Natural killer cell (primary cell): ENCODE results near the gene FTCDNL1. TPM values are rescaled to one million over a fixed set of nuclear protein-coding genes. Genes with fewer than 3 reads are reported as not detected.

ENCODE experiments used
- ATAC-seq, 3 donors: fragments of 150-1000 bp in 2 of 3; fragments of 200-7000 bp in 1 of 3; cut with Tn5 transposase; 1 replicate in 1 of 3; 2 replicates in 2 of 3; pipeline ENCODE4 v1.10.0; 2021; ENCODE audit warnings: mild to moderate bottlenecking in 2 of 3, moderate library complexity in 2 of 3
- DNase-seq, 2 donors: peaks; one replicate each; pipeline versions ENCODE4 v3.0.0 to v3.0.0-alpha.2; 2013 to 2021; ENCODE audit warnings: mixed read lengths in 1 of 2
- H3K27ac ChIP-seq: one replicate; pipeline ENCODE4 v1.5.1; 2013; ENCODE audit warnings: mild to moderate bottlenecking, low read length
- H3K27me3 ChIP-seq: one replicate; pipeline ENCODE4 v1.6.1; 2013; ENCODE audit warnings: low read length; ENCODE audit not compliant: control insufficient read depth, insufficient read depth
- H3K36me3 ChIP-seq: one replicate; pipeline ENCODE4 v1.6.1; 2013; ENCODE audit warnings: low read length; ENCODE audit not compliant: control insufficient read depth, insufficient read depth
- H3K4me1 ChIP-seq: one replicate; pipeline ENCODE4 v1.6.1; 2013; ENCODE audit warnings: low read length; ENCODE audit not compliant: control insufficient read depth, insufficient read depth
- H3K4me3 ChIP-seq: one replicate; pipeline ENCODE4 v1.5.1; 2013; ENCODE audit warnings: low read length
- H3K9me3 ChIP-seq: one replicate; pipeline ENCODE4 v1.6.1; 2013; ENCODE audit warnings: low read length; ENCODE audit not compliant: control insufficient read depth, insufficient read depth
- H3K27ac Mint-ChIP-seq, 2 donors: one replicate each; pipeline ENCODE4 v1.8.0; 2022; ENCODE audit warnings: mild to moderate bottlenecking in 2 of 2, mixed read lengths in 2 of 2, moderate library complexity in 1 of 2
- H3K27me3 Mint-ChIP-seq, 2 donors: one replicate each; pipeline ENCODE4 v1.8.0; 2022; ENCODE audit warnings: low read depth in 2 of 2, mixed read lengths in 2 of 2
- H3K36me3 Mint-ChIP-seq: one replicate; pipeline ENCODE4 v1.8.0; 2022; ENCODE audit warnings: mixed read lengths
- H3K4me1 Mint-ChIP-seq, 2 donors: one replicate each; pipeline ENCODE4 v1.8.0; 2022; ENCODE audit warnings: mixed read lengths in 2 of 2
- H3K4me3 Mint-ChIP-seq: one replicate; pipeline ENCODE4 v1.8.0; 2022; ENCODE audit warnings: mild to moderate bottlenecking, moderate library complexity, mixed read lengths
- H3K9me3 Mint-ChIP-seq, 2 donors: one replicate each; pipeline ENCODE4 v1.8.0; 2022; ENCODE audit warnings: mixed read lengths in 2 of 2
- CTCF ChIP-seq: fragments of 200-600 bp; IDR thresholded peaks from one replicate; pipeline ENCODE4 v1.8.0; 2022; ENCODE audit warnings: antibody characterized with exemption
- WGBS: methylation state at CpG from one replicate; pipeline ENCODE4 v1.1.7; 2013; ENCODE audit warnings: missing lambda C conversion rate; ENCODE audit not compliant: insufficient coverage; 5-methylcytosine and 5-hydroxymethylcytosine counted together
- intact Hi-C: fragments of 100-400 bp; cut with micrococcal nuclease; formaldehyde crosslinking; loops from one replicate; pipeline ENCODE4 v1.14.2; 2022
- total RNA-seq, 4 donors: library from RNA; stranded (reverse); fragments of 120-200 nt in 1 of 4; gene quantifications; one replicate each; pipeline versions ENCODE4 v1.2.3 to v1.2.4, GENCODE V29; 2013 to 2022

FTCDNL1 gene
- total RNA-seq, 3 donors from 2014 or later (not counting 1 experiment from before 2014, with no cell fraction given), result 0.52 to 0.95 TPM; not detected in 1

- no peak for DNase-seq
- Mint-ChIP-seq H3K4me3 (no peak overlapping the region), H3K27ac (no peak overlapping the region), H3K4me1 (no peaks in the 10 kb centered on the region), H3K36me3 (no peaks in the 10 kb centered on the region), H3K9me3 (no peaks in the 10 kb centered on the region), H3K27me3 (peaks cover 4 to 16% of the 10 kb centered on the region in 2 donors)
- no peak for TF ChIP-seq CTCF
- no peak for ATAC-seq
- no peaks in the 10 kb centered on the region for H3K4me1 ChIP-seq
- H3K27me3 ChIP-seq, result peaks cover 2% of the 10 kb centered on the region
- intact Hi-C loops, result no loop called here
- no peaks in the 10 kb centered on the region for H3K9me3 ChIP-seq
- H3K36me3 ChIP-seq, result no peaks in the 10 kb centered on the region
- no peak overlapping the region for H3K27ac ChIP-seq
- no peak overlapping the region for H3K4me3 ChIP-seq
- WGBS, result 57% methylated on average over 3 of the region's 4 CpGs
Measured at GRCh38 chr2:199797431-199798403, 53.3 kb downstream of the FTCDNL1 start.

- H3K9me3 Mint-ChIP-seq, result no peaks in the 10 kb centered on the region
- no peak overlapping the region for H3K27ac Mint-ChIP-seq
- peaks cover 0 to 6% of the 10 kb centered on the region in 2 donors for H3K27me3 Mint-ChIP-seq
- Histone ChIP-seq H3K4me1 (no peaks in the 10 kb centered on the region), H3K36me3 (no peaks in the 10 kb centered on the region), H3K4me3 (no peak overlapping the region), H3K27ac (no peak overlapping the region), H3K27me3 (peaks cover 2% of the 10 kb centered on the region), H3K9me3 (no peaks in the 10 kb centered on the region)
- no peak for TF ChIP-seq CTCF
- intact Hi-C loops, result no loop called here
- no peak for DNase-seq
- no peak overlapping the region for H3K4me3 Mint-ChIP-seq
- no peaks in the 10 kb centered on the region for H3K4me1 Mint-ChIP-seq
- H3K36me3 Mint-ChIP-seq, result no peaks in the 10 kb centered on the region
- 71% methylated on average over 4 of the region's 4 CpGs for WGBS
- ATAC-seq, result no peak
Measured at GRCh38 chr2:199792381-199792780, 58.6 kb downstream of the FTCDNL1 start.

GRCh38 chr2:199791326-199791725 is 59.7 kb downstream of the FTCDNL1 start:
- Mint-ChIP-seq H3K36me3 (no peaks in the 10 kb centered on the region), H3K27me3 (peaks cover 0 to 6% of the 10 kb centered on the region in 2 donors)
- ATAC-seq, result no peak

More at GRCh38 chr2:199791326-199791725, 59.7 kb downstream of the FTCDNL1 start:
- no peak overlapping the region for H3K27ac Mint-ChIP-seq
- H3K4me1 Mint-ChIP-seq, result no peaks in the 10 kb centered on the region
- TF ChIP-seq CTCF, result no peak
- WGBS, result 71% methylated on average over 1 of the region's 3 CpGs
- Histone ChIP-seq H3K9me3 (no peaks in the 10 kb centered on the region), H3K27me3 (peaks cover 2% of the 10 kb centered on the region), H3K36me3 (no peaks in the 10 kb centered on the region), H3K4me1 (no peaks in the 10 kb centered on the region), H3K4me3 (no peak overlapping the region), H3K27ac (no peak overlapping the region)
- DNase-seq, result no peak
- intact Hi-C loops, result no loop called here
- H3K4me3 Mint-ChIP-seq, result no peak overlapping the region
- H3K9me3 Mint-ChIP-seq, result no peaks in the 10 kb centered on the region
